A673 (cell line): ENCODE results near the gene EPS15.

Experiments
- EZH2 ChIP-seq: fragments of 200-600 bp; sonication (generic); IDR thresholded peaks from 2 replicates; pipeline ENCODE4 v1.6.1; 2017; ENCODE audit warnings: borderline replicate concordance, low read depth, mild to moderate bottlenecking, mixed read lengths, antibody characterized with exemption, low read length; ENCODE audit not compliant: poor library complexity, severe bottlenecking
- TF ChIP-seq, protein P1 (sequence below): fragments of 300-800, 200-600 bp; sonication (generic); conservative IDR thresholded peaks from 2 replicates; pipeline ENCODE4 v1.5.1; 2017; ENCODE audit warnings: low read depth, mild to moderate bottlenecking, antibody characterized with exemption, low read length, moderate library complexity, mixed read lengths

DNA sequence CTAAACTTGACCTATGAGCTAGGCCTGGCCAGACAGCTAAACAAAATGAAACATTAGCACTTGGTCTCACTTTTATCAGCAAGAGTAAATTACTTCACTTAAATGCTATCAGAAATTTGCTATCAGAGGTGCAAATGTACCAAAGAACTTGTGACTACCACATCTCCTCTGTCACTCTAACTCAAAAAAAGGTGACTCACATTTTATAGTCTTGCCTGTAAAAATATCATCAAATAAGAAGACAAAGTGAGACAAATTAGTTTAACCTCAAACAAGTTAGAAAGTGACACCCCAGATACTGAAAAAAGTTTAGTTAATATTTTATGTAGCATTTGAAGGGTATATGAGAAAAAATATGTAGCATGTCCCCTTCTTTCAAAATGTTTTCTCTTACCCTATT is 76.9 kb downstream of the EPS15 start:
- TF ChIP-seq, protein P1, sequence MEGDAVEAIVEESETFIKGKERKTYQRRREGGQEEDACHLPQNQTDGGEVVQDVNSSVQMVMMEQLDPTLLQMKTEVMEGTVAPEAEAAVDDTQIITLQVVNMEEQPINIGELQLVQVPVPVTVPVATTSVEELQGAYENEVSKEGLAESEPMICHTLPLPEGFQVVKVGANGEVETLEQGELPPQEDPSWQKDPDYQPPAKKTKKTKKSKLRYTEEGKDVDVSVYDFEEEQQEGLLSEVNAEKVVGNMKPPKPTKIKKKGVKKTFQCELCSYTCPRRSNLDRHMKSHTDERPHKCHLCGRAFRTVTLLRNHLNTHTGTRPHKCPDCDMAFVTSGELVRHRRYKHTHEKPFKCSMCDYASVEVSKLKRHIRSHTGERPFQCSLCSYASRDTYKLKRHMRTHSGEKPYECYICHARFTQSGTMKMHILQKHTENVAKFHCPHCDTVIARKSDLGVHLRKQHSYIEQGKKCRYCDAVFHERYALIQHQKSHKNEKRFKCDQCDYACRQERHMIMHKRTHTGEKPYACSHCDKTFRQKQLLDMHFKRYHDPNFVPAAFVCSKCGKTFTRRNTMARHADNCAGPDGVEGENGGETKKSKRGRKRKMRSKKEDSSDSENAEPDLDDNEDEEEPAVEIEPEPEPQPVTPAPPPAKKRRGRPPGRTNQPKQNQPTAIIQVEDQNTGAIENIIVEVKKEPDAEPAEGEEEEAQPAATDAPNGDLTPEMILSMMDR, result no peak
- no peak for TF ChIP-seq EZH2
